G401.6 (cell line): ENCODE data around the gene ARHGEF11.

Experiments
- FAIRE-seq: peaks from 2 replicates; lab custom pipeline; 2012; peaks lifted over from hg19 to GRCh38; lab: Jason Lieb, UNC

ARHGEF11 gene

DNA sequence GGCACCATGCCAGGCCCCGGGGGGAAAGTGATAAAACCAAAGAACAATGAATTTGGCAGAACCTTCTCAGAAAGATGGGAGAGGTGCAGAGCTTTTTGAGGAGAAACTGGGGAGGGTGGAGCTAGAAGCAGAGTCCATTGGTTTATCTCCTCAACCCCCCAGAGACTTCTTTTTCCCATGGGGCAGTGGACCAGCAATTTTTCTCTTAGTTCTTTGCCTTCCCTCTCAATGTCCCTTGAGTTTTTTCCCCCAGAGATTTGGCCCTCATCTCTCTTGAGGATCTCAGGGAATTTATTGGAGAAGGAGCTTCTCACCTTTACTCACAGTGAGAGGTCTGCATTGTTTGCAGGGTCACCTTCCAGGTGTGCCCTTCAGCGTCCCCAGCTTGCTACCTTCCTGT, 5.3 kb upstream of the ARHGEF11 start:
- no peak for FAIRE-seq

DNA sequence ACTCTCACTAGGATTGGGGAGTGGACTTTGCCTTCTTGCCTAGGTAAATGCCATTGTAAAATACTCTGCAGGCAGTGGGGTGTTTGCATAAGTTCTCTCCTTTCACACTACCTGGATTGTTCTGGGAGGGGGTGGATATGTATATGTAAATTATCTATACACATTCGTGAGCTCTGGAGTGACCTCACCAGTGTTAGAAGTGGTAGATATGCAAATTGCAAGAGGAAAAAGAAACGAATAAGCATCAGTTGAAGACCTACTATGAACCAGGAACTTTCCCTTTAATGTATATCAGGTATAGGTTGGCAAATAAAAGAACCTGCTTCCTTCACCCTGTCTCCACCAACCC, 1.5 kb upstream of the ARHGEF11 start:
- FAIRE-seq: no peak

DNA sequence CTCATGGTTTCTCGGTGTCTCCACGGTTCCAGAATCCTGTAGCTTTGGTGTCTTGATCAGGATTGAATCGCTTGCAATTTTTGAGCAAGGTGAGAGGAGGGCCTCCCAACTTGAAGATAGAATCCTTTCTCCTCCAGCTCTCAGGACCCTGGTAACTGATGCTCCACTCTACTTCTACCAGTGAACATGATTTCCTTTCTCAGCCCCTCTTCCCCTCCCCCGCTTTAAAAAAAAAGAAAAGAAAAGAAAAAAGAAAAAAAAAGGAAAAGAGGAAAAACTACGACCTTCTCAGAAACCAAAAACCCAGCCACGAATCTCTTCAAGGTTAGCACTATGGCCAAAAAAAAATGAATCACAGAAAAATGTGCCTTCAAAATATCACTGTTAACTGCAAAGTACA, 1.2 kb downstream of the ARHGEF11 start:
- FAIRE-seq: no peak

DNA sequence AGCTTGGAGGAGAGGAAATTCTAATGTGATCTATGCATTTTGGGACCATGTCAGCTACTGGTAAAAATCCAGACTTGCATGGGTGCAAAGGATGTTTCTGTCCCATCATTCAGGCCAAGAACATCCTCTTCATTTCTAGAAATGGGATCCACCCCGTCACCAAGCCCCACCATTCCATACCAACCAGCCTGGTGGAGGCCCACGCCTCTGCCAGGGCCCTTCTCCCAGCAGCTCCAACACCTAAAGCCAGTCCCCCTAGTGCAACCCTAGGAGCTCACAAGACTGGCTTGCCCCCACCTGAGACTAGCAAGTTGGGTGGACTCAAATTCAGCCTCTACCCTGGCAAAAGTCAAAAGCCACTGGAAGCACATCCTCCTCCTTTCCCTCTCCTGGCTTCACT, 1.9 kb downstream of the ARHGEF11 start:
- FAIRE-seq: no peak

DNA sequence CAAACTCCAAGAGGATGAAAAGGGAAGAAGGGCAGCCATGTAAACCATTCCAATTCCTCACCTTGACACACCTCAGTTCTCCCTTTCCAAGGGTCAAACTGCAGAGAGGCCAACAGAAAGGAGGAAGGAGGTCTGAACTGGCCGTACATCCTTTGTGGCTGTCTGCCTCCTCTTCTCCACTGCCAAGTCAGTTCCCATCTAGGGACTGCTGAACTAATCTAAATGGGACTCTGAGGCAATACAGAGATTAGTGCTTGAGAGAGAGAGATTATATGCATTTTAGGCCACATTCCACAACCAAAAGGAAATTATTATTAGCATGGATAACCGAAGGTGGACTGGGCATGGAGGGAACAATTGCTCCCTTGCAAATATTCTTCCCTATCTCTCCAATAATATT, 2.7 kb downstream of the ARHGEF11 start:
- no peak for FAIRE-seq

DNA sequence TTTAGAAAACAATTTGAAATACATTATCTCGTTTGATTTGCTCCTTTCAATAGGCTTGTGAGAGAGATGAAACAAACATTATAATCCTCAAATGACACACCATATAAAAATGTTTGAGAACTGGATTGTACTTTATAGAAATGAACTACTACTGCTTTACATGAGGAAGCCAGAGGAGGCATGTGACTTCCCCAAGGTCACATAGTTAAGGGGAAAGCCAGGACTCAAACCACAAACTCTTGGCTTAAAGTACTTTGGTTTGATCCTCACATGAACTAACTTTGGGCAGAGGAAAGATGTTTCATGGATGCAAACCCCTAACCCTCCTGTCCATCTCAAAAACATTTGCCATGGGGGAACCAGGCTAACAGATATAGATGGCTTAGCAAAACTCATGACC, 4.7 kb downstream of the ARHGEF11 start:
- no peak for FAIRE-seq

DNA sequence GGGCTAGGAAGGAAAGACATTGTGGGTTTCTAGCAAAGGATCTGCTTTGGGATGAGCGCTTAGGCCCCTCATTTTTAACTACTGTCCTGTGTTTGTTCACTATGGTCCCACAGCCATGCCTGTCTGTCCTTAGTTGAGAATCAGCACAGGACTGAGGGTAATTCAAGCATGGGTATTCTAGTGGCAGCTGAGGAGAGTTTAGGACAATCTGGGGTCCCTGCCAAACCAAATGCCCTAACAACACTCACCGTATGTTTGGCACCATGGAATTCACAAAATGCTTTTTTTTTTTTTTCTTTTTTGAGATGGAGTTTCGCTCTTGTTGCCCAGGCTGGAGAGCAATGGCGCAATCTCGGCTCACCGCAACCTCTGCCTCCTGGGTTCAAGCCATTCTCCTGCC, 10.4 kb downstream of the ARHGEF11 start:
- no peak for FAIRE-seq

DNA sequence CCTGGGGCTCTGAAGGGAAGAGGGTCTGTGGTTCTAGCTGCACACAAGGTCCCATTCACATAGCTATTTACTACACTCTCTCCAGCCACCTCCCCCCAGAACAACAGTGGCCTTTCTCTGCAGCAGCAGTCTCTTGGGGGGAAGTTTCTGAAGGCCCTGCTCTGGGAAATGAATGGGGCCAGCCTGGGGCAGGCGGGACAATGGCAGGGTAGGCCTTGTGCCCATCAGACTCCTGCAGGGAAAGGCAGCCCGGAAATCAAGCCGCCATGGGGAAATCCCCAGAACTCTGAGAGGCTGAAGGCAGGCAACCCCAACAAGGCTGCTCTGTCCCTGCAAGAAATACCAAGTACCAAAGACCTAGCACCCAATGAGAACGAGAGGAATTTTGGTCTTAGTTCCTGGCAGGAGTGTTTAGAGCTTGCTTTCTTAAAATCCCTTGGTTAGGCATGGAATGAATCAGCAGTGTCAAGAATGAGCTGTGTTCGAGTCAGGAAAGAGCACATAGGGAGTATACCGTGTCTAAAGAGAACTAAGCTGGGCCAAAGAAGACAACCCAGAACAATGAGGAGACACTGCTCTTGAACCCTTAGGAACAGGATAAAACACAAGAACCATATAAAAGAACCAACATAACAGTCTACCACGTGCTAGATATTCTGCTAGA, 11.3 kb downstream of the ARHGEF11 start:
- no peak for FAIRE-seq

DNA sequence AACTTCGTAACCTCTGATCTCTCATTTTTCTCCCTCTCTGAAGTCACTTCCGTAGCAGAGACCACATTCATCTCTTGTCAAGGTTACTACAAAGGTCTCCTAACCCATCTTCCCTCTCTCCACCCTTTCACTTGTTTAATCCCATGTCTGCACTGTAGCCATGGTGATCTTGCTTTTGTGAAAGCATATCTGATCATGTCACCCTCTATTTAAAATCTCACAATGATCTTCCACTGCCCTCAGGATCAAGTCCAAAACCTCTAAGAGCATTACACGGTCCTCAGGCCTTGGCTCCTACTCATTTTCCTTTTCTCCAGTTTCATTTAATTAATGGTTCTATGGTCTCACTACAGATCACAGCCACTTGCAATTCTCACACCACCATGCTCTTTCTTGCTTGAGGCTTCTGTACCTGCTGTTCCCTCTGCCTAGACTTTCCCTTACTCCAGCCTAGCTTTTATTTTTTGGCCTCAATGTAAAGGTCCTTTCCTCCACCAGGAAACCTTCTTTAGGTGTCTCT, 12.1 kb downstream of the ARHGEF11 start:
- no peak for FAIRE-seq

DNA sequence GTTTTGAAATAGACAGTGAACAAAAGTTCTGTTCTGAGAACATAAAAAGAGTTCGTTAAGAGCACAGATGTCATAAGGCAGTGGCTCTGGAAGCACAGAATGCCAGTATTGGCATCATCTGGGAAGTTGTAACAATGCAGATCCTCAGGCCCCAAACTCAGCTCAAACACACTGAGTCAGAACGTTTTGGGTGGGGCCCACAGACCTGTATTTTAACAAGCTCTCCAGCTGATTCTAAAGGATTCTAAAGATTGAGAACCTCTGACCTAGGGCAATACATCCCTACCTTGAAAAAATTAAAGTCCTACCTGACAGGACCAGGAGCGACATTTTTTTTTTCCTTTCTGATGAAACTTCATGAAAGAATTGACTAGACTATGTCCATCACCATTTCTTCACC, 13.2 kb downstream of the ARHGEF11 start:
- FAIRE-seq: no peak

DNA sequence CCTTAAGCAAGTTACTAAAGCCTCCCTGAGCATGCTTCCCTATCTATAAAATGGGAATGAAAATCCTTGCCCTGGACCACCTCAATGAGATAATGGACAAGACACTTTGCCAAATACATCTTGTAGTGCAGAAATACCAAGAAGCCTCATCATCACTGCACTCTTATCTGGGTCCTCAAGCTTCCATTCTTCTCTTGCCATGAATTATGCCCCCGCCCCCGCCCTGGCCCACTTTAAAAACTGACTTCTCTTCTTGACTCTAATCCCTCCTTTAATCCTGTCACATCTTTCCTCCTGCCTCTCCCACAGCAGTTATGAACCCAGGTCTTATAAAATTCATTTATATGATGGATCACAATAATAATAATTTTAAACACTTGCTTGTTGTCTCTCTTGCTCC, 14.8 kb downstream of the ARHGEF11 start:
- no peak for FAIRE-seq

DNA sequence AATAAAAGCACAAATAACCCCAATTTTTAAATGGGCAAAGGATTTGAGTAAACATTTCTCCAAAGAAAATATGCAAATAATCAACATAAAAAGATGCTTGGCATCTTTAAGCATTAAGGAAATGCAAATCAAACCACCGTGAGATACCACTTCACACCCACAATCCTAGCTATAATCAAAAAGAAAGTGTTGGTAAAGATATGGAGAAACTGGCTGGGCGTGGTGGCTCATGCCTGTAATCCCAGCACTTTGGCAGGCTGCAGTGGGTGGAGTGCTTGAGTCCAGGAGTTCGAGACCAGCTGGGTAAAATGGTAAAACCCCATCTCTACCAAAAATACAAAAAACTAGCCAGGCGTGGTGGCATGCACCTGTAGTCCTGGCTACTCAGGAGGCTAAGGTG, 16.9 kb downstream of the ARHGEF11 start:
- FAIRE-seq: no peak

DNA sequence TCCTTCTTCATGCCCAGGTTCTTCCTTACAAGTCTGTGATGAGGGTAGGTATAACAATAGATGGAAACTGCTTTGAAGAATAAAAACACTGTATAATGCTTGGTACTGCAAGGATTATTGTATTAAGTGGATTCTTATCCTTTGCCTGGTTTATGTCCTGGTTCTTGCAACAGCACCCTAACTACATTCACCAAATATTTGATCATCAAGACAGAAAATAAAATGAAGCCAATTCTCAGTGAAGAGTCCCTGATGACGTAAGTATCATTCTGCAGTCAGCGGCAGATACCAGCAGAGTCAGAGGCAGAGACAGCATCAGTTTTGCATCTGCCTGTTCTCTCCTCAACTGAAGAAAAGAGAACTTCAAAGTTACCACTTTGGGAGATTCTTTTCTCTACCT, 19.7 kb downstream of the ARHGEF11 start:
- no peak for FAIRE-seq

DNA sequence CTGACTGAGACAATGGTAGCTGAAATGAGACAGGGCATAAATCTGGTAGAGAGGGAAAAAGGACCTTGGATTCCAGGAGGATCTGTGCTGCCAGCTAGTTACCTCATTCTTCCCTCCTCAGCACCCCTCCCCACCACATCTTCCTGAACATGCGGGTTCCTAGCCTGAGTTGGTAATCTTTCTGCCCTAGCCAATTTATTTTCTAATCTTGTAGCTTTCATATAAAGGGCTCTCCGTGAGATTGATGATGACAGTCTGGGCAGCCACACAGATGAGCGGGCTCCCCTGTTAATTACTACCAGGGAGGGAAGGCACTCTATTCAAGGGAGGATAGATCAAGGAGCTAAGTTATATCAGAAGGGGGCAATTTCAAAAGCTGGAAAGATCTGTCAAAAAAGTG, 20.2 kb downstream of the ARHGEF11 start:
- FAIRE-seq: no peak

DNA sequence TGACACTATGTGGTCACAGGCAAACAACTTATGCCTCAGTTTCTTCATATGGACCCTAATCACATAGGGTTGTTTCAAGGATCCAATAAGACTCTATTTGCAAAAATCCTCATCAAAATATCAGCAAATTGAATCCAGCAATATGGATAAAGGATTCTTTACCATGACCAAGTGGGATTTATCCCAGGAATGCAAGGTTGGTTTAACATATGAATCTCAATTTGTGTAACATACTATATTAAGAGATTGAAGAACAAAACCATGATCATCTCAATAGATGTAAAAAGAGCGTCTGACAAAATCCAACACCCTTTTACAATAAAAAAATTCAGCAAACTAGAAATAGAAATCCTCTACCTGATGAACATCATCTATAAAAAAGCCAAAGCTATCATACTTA, 23.9 kb downstream of the ARHGEF11 start:
- no peak for FAIRE-seq

DNA sequence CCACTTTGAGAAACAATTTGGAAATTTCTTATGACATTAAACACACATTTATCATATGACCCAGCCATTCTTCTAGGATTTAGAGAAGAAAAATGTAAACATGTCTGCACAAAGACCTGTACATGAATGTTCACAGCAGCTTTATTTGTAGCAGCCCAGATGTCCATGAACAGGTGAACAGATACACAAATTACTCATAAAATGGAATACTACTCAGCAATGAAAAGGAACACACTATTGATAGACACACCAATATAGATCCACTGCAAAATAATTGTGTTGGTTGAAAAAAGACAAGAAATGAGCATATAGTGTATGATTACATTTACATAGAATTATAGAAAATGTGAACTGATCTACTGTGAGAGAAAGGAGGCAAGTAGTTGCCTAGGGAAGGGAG, 26.1 kb downstream of the ARHGEF11 start:
- no peak for FAIRE-seq

DNA sequence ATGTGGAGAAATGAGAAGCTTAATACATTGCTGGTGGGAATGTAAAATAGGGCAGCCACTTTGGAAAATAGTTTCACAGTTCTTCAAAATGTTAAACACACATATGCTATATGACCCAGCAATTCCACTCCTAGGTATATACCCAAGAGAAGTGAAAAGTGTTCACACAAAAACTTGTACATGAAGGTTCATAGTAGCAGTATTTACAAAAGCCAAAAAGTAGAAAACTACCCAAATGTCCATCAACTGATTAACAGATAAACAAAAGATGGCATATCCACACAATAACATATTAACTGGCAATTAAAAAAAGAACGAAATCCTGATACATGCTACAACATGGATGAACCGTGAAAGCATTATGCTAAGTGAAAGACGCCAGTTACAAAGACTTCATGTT, 33.7 kb downstream of the ARHGEF11 start:
- FAIRE-seq: no peak

DNA sequence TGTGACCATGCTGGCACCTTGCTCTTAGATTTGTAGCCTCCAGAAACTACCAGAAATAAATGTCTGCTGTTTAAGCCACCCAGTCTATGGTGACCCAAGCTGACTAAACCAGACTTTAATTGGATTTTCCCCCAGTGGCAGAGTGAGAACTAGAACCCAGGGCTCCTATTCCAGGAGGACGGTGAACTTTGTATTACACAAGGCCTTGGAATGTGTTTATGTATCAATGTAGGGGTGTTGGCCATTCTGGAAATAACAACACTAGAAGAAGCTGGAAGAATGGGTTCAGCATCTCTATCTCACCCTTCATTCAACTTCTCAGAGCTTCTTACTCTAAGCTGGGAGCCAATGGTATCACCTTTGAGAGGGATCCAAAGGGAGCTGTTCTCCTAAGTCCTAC, 37.0 kb downstream of the ARHGEF11 start:
- FAIRE-seq: no peak

DNA sequence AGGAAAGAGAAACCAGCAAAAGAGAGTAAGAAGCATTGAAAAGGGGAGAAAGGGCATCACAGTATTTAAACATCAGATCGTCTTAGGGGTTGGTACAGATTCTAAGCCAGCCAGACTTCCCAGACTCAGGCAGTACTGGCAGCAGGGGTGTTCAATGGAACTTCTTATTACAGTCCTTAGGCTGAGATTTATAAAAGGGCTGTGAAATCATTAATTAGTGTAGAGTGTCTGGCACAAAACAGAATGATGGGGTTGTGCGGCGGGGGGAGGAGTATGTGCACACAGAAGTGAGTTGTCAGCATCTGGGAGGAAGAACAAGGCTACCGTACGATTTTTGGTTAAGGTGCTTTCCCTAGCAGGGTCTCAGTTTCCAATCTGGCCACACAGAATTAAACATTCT, 38.2 kb downstream of the ARHGEF11 start:
- no peak for FAIRE-seq

DNA sequence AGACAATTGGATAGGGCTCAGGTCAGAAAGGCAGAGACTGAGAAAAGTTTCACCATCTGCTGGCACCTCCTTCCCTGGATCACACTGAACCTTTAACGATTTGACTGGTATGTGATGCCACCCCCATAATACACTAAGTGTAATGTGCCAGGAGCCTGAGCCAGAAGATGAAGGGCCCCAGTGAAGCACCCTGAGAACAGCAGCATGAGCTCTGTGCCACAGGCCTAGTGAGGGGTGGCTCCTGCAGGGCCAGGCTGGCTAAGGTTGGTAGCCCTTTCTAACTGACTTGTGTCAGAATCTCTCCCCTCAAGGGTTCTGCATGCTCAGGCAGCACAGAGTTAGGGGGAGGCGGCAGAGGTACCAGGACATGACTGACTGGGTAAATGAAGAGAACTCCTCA, 38.9 kb downstream of the ARHGEF11 start:
- FAIRE-seq: no peak

DNA sequence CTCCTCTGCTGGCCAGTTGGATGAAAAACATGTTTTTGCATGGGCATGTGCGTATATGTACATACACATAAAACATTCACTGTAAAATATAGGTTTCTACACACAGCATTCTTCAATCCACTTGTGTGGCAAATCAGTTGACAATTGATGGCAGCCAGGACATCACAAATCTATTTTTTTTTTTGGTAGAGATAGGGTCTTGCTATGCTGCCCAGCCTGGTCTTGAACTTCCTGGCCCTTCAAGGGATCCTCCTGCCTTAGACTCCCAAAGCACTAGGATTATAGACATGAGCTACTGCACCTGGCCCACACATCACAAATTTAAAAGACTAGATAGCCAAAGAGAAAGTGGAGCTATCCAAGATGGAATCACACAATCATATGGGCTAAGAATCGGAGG, 39.6 kb downstream of the ARHGEF11 start:
- FAIRE-seq: no peak

DNA sequence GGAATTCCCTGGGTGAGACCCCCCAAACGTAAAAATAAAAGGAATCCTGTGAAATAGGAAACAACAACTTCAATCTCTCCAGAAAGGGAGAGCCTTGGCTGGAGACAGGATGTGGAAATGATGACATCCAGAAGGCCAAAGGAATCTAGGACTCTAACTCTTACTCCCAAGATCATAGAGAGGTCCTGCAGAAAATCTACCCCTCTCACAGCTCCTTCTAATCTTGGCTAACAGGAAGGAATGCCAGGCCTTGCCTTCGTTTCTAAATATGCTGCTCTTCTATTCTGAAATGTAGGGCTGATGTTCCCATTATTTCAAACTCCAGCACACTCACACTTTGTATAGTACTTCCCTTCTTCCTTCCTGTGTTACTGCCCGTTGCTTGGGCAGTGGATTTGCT, 40.7 kb downstream of the ARHGEF11 start:
- FAIRE-seq: no peak

DNA sequence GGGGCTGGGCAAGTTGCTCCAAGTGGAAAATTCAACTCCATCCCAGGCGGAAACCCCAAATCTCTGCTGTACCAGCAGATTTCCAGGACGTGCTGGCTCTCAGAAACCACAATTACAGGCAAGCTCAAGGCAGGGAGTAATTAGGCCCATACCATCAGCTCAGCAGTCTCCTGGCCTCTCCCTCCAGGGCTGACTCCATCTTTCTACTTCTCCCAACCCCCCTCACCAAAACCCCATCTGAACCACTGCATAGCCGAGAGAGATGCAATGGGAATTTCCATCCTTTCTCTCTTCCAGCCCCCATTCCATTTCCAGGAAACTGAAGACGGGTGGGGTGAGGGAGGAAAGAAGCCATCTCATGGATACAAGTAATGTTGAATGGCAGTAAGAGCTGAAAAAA, 41.2 kb downstream of the ARHGEF11 start:
- FAIRE-seq: no peak

DNA sequence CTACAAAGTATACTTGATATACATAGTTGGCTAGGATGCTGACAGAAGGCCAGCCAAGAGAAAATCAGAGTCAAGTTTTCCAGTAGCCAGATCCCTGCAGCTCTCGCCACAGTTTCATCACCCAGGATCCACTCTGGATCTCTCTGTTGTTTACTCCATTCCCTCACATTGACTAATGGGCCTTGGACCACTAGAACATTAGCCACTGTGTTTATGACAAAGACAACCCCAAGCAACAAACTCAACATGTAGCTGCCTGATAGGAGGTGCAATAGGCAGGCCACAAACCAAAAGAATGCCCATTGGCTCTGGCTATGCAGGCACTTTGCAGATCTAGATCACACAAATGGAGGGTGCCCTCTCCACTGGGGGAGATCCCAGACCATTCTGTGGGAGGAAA, 44.2 kb downstream of the ARHGEF11 start:
- FAIRE-seq: no peak

DNA sequence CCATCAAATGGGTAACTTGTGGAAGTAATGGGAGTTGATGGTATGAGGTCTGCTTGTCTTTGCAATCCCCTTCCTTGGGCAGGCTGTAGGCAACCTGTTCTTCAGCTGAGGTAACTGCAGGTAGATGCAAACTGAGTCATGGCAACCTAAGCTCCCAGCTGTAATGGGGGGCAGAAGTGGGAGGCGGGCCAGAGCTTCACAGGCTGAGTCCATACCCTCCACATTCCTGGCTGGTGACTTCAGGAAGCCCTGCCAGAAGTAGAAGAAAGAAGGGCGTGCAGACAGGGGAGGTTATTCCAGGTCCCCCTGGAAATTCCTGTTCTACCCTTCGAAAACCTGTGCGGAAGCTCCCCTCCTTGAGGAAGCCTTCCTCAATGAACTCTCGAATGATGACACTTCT, 44.9 kb downstream of the ARHGEF11 start:
- FAIRE-seq: no peak
